Activated CD8-positive, alpha-beta memory T cell treated with anti-CD3 and anti-CD28 coated beads for 36 hours (primary cell): ENCODE results near the gene SPTBN1. TPM values are rescaled to one million over a fixed set of nuclear protein-coding genes. Genes with fewer than 3 reads are reported as not detected.

Experiments used
- CTCF ChIA-PET: fragments of 350-600 bp; sonication (Branson Sonifier 250); formaldehyde crosslinking; loops from one replicate; lab custom pipeline; 2021; ENCODE audit warnings: antibody characterized with exemption; lab: Charles Lee
- POLR2A ChIA-PET: fragments of 350-600 bp; sonication (Branson Sonifier 250); formaldehyde crosslinking; loops from one replicate; lab custom pipeline; 2021; ENCODE audit warnings: antibody characterized with exemption; lab: Charles Lee
- total RNA-seq, 2 experiments: library from RNA; stranded (reverse); gene quantifications; one replicate each; pipeline ENCODE4 v1.2.3, GENCODE V29; 2021

Gene SPTBN1
- total RNA-seq, 2 experiments from 2014 or later, result 42.1 to 42.5 TPM

DNA sequence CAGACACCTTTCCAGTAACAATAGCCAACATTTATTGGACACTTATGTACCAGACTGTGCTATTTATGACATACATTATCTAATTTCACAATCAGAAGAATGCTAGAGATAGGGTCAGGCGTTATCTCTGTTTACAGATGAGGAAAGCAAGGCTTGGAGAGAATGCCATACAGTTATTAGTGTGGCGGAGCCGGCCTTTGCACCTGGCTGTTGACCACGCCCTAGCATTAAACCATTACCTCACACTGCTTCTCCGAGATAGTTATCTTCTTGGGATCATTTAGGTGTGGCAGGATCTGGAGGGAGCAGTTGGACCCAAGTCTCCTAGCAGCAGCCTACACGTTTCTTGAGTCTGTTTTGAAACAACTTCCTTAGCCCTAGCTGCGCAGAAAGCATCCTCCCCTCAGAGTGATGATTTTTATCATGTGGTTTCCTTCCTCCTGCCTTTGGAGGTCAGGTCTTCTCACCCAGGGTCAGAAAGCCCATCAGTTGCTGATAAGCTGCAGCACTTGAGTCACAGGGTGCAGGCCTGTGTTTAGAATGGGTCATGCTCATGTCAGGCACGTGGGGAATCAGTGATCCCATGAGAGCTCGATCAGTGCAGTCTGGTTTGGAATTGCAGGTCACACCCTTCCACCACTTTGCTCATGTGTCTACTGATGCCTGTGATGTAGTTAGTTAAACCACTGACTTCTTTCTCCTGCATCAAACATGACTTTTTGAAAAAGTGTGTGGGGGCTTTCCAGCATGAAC, 118.2 kb downstream of the SPTBN1 start:
- ChIA-PET CTCF (interaction anchor here (1.4 to 8.2 kb wide), 2 partner anchors 13 to 15 kb away, joined by 4 to 56 read pairs; no protein-coding TSS in a partner anchor), POLR2A (interaction anchor here (0.5 to 3.1 kb wide), 3 partner anchors 12 to 654 kb away, joined by 3 to 14 read pairs (median 4); no protein-coding TSS in a partner anchor)

- CTCF ChIA-PET, result interaction anchor here (8.2 kb wide), 1 partner anchor 14 kb away, joined by 56 read pairs; no protein-coding TSS in a partner anchor
- POLR2A ChIA-PET, result interaction anchor here (0.5 to 3.1 kb wide), 3 partner anchors 12 to 654 kb away, joined by 3 to 14 read pairs (median 4); no protein-coding TSS in a partner anchor
Observed at GRCh38 chr2:54574860-54575247, 118.7 kb downstream of the SPTBN1 start.

GRCh38 chr2:54575379-54575888, 119.3 kb downstream of the SPTBN1 start:
- POLR2A ChIA-PET, result interaction anchor here (1.0 to 3.1 kb wide), 2 partner anchors 13 to 16 kb away, joined by 3 to 14 read pairs; no protein-coding TSS in a partner anchor
- CTCF ChIA-PET, result interaction anchor here (8.2 kb wide), 1 partner anchor 14 kb away, joined by 56 read pairs; no protein-coding TSS in a partner anchor

GRCh38 chr2:54577035-54577434, 120.9 kb downstream of the SPTBN1 start:
- POLR2A ChIA-PET, result interaction anchor here (0.6 to 3.1 kb wide), 2 partner anchors 17 to 109 kb away, joined by 3 to 14 read pairs; no protein-coding TSS in a partner anchor
- CTCF ChIA-PET, result no interaction called here

DNA sequence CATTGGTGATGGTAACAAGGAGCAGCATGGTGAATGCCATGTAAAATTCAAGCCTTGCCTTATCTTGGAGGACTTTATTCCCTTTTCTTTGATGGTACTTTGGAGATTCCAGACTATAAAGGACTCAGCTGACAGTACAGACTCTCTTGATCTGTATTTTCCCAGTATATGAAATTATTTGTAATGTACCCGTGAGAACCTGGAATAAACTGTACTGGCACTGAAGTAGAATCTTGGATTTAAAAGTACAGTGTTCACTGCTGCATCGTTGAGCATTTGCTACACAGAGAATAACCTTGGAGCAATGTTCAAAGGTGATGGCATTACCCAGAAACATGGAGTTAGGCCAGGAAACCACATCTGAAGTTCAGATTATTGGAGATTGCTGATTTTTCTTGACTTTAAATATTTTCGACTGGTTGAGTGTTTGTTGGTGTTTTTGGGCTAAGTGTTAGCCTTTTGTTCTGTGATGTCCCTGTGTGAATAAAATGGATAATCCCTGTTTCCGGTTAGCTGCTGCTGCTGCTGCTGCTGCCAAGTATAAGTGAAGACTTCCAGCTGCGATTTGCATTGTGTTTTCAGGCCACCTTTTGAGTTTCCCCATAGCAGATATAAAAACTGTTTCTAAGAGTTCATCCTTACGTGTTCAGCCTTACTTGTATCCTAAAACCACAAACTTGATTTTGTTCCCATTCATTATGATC, 122.0 kb downstream of the SPTBN1 start:
- ChIA-PET CTCF (interaction anchor here (1.1 kb wide), 1 partner anchor 18 kb away, joined by 4 read pairs; no protein-coding TSS in a partner anchor), POLR2A (no interaction called here)

DNA sequence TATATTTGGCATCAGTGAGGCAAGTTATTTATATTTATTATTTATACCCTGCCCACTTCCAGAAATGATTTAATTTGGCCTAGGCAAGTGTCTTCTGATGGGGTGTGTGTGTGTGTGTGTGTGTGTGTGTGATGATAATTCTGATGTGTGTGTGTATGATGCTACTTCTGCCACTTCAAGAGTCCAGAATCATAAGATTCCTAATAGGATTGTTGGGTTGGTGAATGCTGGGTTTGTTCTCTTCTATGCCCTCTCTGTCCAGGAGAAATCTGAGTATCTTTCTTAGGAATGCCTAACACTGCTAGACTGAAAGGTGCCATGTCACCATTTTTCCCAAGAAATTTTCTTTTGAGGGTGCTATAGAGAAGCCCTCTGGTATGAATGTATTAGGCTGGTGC, 122.5 kb downstream of the SPTBN1 start:
- POLR2A ChIA-PET, result no interaction called here

GRCh38 chr2:54579061-54579681, 123.0 kb downstream of the SPTBN1 start:
- ChIA-PET POLR2A (no interaction called here), CTCF (interaction anchor here (1.2 kb wide), 1 partner anchor 24 kb away, joined by 3 read pairs; no protein-coding TSS in a partner anchor)

More for the DNA sequence above, 122.5 kb downstream of the SPTBN1 start:
- CTCF ChIA-PET, result interaction anchor here (1.1 kb wide), 1 partner anchor 19 kb away, joined by 4 read pairs; no protein-coding TSS in a partner anchor

- ChIA-PET CTCF (interaction anchor here (0.6 to 1.2 kb wide), 4 partner anchors 14 to 767 kb away, joined by 3 to 5 read pairs (median 4); no protein-coding TSS in a partner anchor), POLR2A (no interaction called here)
Observed at GRCh38 chr2:54579682-54580620, 123.8 kb downstream of the SPTBN1 start.

- POLR2A ChIA-PET, result interaction anchor here (1.0 to 1.6 kb wide), 4 partner anchors 8 to 22 kb away, joined by 3 to 11 read pairs (median 6); no protein-coding TSS in a partner anchor
Observed at GRCh38 chr2:54581326-54582039, 125.4 kb downstream of the SPTBN1 start.

GRCh38 chr2:54582987-54583386, 126.9 kb downstream of the SPTBN1 start:
- POLR2A ChIA-PET, result interaction anchor here (0.6 kb wide), 1 partner anchor 588 kb away, joined by 4 read pairs; no protein-coding TSS in a partner anchor

More at GRCh38 chr2:54581326-54582039, 125.4 kb downstream of the SPTBN1 start:
- CTCF ChIA-PET, result interaction anchor here (1.2 to 1.5 kb wide), 3 partner anchors 9 to 503 kb away, joined by 4 to 5 read pairs (median 4); no protein-coding TSS in a partner anchor

DNA sequence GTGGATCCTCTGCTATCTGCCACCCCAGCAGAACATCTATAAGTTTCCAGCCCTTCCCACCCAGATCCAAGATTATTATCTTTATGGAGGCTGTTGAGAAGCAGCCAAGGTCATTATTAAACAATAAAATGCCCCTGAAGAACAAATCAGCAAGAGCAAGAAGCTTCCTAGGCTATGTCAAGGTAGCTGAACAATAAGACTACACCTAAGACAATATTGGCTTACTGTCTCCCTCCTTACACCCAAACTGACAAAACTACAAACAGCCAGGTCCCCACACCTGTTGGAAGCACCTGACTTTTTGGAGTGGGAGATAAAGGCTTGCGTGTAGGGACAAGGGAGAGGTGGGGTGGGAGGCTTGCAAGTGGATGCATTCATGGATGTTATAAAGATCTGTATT, 128.5 kb downstream of the SPTBN1 start:
- POLR2A ChIA-PET, result no interaction called here
- CTCF ChIA-PET, result no interaction called here

More at GRCh38 chr2:54582987-54583386, 126.9 kb downstream of the SPTBN1 start:
- CTCF ChIA-PET, result no interaction called here

GRCh38 chr2:54585136-54585733, 129.1 kb downstream of the SPTBN1 start:
- CTCF ChIA-PET, result interaction anchor here (1.4 kb wide), 1 partner anchor 13 kb away, joined by 3 read pairs; no protein-coding TSS in a partner anchor
- POLR2A ChIA-PET, result no interaction called here

- CTCF ChIA-PET, result interaction anchor here (1.4 kb wide), 1 partner anchor 14 kb away, joined by 3 read pairs; no protein-coding TSS in a partner anchor
- POLR2A ChIA-PET, result no interaction called here
Observed at GRCh38 chr2:54586062-54586461, 129.9 kb downstream of the SPTBN1 start.

- POLR2A ChIA-PET, result no interaction called here
- CTCF ChIA-PET, result interaction anchor here (1.4 kb wide), 1 partner anchor 14 kb away, joined by 3 read pairs; no protein-coding TSS in a partner anchor
Observed at GRCh38 chr2:54586494-54586893, 130.4 kb downstream of the SPTBN1 start.

DNA sequence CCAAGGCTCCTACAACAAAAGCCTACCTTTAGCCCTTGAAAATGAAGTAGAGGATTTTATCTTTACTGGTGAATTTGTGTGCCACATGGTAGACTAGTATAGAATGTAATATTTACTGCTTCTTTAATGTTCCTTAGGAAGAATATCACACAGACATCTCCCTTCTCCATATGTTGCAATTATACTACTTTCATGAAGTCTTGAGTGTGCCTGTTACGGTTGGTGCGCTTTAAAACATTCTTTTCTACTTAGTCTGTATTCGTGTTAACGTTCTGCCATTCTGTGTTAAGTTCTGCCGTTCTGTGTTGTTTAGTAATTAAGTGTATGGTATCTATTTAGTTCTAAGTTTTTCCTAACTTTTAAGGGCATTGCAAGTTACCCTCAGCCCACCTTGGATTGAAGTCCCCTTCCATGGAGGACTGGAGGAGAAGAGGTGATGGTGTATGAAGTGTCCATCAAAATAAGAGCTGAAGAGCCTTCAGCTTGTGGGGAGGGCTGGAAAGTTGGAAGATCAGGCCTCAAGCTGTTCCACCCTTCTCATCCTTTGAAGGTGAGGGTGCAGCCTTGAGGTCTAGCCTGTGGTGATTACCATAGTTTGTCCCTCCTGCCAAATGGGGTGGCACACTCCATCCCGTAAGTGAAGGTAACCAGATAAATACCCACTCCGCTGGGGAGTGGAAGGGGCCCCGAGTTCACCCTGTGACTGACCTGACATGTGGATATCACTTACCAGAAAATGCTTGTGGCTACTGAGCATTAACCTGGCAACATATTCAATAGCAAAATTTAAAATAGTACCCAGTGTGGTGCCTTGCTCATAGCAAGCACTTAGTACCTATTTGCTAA, 131.3 kb downstream of the SPTBN1 start:
- POLR2A ChIA-PET, result no interaction called here

More for the DNA sequence above, 131.3 kb downstream of the SPTBN1 start:
- CTCF ChIA-PET, result no interaction called here
